Thyroid gland (tissue), 4 donors: Measurements from ENCODE around the gene ASAP2.

ENCODE experiments used
- CTCF ChIP-seq, 6 experiments: fragments of 200-600 bp in 3 of 6; fragments of 450-650 bp in 3 of 6; sonication (generic) in 3 of 6; IDR thresholded peaks; one replicate each; pipeline ENCODE4 v1.5.1; 2016 to 2019; ENCODE audit warnings: antibody characterized with exemption in 6 of 6, mild to moderate bottlenecking in 2 of 6, inconsistent platforms in 1 of 6, moderate library complexity in 1 of 6
- POLR2A ChIP-seq, 2 donors: fragments of 450-650 bp; IDR thresholded peaks; one replicate each; pipeline ENCODE4 v1.6.1; 2017; ENCODE audit warnings: antibody characterized with exemption in 2 of 2, mild to moderate bottlenecking in 2 of 2, moderate library complexity in 1 of 2

DNA sequence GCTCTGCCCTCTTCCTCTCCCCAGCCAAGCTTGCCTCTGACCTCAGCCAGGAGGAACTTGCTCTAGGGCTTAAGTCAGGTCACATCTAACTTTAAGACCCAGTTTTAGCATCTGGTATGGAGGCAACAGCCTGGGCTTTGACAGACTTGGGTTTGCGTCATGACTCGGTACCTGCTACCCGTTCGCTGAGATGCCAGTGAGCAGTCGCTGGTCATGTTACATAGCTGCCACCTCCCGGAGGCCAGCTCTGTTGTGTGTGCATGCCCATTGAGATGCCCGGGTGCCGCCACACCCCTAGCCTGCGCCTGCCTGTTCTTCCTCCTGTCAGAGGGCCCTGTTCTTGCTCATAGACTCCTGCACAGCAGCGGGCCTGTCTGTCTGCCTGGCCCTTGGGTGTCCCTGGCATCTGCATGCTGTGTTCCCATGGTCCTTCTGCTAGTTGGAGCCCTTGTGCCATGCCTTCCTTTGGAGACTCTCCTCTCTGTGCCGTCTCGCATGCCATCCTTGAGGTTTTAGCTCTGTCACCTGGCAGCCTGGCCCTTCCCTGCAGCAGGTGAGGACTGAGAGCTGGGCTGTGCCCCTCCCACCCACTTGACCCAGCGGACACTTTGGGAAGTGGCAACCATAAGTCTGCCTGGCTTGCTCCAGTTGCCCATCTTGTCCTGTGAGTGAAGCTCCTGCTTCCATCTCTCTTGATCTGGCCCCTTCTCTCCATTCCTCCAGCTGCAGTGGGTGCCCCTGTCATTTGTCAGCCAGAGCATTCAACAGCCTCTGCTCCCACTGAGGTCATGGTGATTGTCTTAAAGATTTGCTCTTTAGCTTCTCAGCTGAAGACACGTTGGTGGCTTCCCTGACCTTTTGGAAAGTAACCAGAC, 24.9 kb downstream of the ASAP2 start:
- no peak for TF ChIP-seq POLR2A (IDR thresholded peaks at IDR 0.05)
- TF ChIP-seq CTCF (IDR thresholded peaks at IDR 0.05), result no peak
